Right atrium auricular region (tissue), 2 donors: Measurements from ENCODE around the gene CORO7. TPM values are rescaled to one million over a fixed set of nuclear protein-coding genes. Genes with fewer than 3 reads are reported as not detected.

Source experiments
- DNase-seq: peaks from one replicate; pipeline ENCODE4 v3.0.0-alpha.2; 2019; ENCODE audit warnings: low spot score
- H3K27ac ChIP-seq, 2 donors: fragments of 200-600 bp; sonication (generic); 1 replicate in 1 of 2; 2 replicates in 1 of 2; pipeline ENCODE4 v1.5.1; 2016 to 2019
- H3K27me3 ChIP-seq, 2 donors: fragments of 200-600 bp; sonication (generic); one replicate each; pipeline versions ENCODE4 v1.5.1 to v1.6.0; 2017 to 2019
- H3K36me3 ChIP-seq: fragments of 200-600 bp; sonication (generic); one replicate; pipeline ENCODE4 v1.5.1; 2016
- H3K4me1 ChIP-seq, 2 donors: fragments of 200-600 bp; sonication (generic); one replicate each; pipeline versions ENCODE4 v1.5.1 to v1.6.0; 2017 to 2019
- H3K4me3 ChIP-seq, 2 donors: fragments of 200-600 bp; sonication (generic); 1 replicate in 1 of 2; 2 replicates in 1 of 2; pipeline ENCODE4 v1.5.1; 2017 to 2019; ENCODE audit warnings: mild to moderate bottlenecking in 1 of 2, moderate library complexity in 1 of 2
- H3K9me3 ChIP-seq, 2 donors: fragments of 200-600 bp; sonication (generic); one replicate each; pipeline ENCODE4 v1.5.1; 2019
- total RNA-seq, 2 donors: library from RNA; depleted of rRNA; stranded (reverse); fragments of >200 nt; gene quantifications; one replicate each; pipeline ENCODE4 v1.1.0, GENCODE V29; 2016
- TF ChIP-seq, protein P1 (sequence below), 2 donors: fragments of 200-600 bp; sonication (generic); IDR thresholded peaks; one replicate each; pipeline ENCODE4 v1.5.1; 2019; ENCODE audit warnings: antibody characterized with exemption in 2 of 2

The CORO7 gene
- total RNA-seq, 2 donors from 2014 or later: 10.3 TPM

DNA sequence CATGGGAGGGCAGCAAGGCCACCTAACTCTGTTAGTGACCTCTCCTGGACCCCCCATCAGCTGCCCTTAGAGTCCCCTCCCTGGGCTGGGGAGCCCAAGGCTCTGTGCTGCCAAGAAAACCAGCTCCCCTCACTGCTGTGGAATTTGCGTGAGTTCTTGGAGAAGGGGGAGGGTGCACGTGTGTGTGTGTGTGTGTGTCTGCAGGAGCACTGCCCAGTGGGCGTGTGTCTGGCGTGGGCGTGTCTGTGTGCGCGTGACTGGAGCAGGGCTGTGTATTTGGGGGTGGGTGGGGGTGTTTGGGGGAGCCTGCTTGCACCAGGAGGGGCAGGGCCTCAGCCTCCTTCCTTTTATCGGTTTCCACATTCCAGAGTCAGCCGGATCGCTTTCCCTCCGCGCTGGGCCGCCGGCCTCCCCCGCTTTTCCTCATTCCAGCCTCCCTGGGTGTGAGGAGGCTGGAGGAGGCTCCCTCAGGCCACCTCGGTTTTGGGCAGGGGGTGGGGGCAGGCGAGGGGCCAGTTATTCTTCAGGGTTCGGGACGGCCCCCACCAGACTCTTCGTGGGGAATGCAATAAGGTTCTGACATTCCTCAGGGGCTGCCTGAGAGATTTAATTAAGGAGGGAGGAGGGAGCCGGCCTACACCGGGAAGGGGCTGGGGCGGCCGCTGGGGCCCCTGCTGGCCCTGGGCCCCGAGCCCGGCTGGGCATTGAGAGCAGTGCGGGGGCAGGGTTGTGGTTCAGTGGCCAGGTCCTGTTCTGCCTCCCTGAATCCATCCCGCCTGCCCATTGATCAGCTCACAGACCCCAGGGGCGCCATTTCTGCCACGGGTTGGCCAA is 42.3 kb downstream of the CORO7 start:
- DNase-seq: peak; percentile 89
- no peaks in the 10 kb centered on the region for H3K27me3 ChIP-seq
- peaks cover 0 to 96% of the 10 kb centered on the region in 2 donors for H3K4me1 ChIP-seq
- TF ChIP-seq, protein P1, sequence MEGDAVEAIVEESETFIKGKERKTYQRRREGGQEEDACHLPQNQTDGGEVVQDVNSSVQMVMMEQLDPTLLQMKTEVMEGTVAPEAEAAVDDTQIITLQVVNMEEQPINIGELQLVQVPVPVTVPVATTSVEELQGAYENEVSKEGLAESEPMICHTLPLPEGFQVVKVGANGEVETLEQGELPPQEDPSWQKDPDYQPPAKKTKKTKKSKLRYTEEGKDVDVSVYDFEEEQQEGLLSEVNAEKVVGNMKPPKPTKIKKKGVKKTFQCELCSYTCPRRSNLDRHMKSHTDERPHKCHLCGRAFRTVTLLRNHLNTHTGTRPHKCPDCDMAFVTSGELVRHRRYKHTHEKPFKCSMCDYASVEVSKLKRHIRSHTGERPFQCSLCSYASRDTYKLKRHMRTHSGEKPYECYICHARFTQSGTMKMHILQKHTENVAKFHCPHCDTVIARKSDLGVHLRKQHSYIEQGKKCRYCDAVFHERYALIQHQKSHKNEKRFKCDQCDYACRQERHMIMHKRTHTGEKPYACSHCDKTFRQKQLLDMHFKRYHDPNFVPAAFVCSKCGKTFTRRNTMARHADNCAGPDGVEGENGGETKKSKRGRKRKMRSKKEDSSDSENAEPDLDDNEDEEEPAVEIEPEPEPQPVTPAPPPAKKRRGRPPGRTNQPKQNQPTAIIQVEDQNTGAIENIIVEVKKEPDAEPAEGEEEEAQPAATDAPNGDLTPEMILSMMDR (IDR thresholded peaks at IDR 0.05): no peak
- H3K9me3 ChIP-seq: no peaks in the 10 kb centered on the region
- H3K4me3 ChIP-seq: peak overlapping the region; percentile 59 to 69
- peak overlapping the region; percentile 89 to 93 for H3K27ac ChIP-seq
- no peaks in the 10 kb centered on the region for H3K36me3 ChIP-seq

DNA sequence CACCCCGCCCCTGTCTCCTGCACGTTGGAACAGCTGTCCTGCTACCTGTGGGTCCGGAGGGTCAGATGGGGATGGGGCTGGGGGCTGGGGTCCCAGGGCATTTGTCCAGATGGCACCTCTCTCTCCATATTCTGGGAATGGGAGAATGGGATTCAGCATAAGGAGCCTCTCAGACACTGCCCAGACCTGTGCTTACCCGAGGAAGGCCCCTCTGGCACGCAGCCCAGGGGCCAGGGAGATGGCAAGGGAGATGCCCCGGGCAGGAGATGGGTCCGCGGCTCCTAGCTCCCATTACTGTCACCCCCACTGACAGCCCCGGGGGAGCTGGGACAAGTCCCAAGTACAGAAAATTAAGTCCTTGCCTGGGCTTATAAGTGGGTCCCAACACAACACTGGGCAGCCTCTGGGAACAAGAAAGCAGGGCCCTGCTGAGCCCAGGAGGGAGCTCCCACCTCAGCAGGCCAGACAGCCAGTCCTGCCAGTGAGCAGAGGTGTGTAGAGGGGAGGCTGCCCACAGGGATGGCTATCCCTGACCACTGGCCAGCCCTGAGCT is 43.0 kb downstream of the CORO7 start:
- Histone ChIP-seq H3K36me3 (no peaks in the 10 kb centered on the region), H3K4me1 (peaks cover 0 to 93% of the 10 kb centered on the region in 2 donors), H3K27me3 (no peaks in the 10 kb centered on the region), H3K9me3 (no peaks in the 10 kb centered on the region), H3K27ac (peak overlapping the region; percentile 89 to 93), H3K4me3 (peak overlapping the region; percentile 59 to 69)
- TF ChIP-seq, protein P1 (IDR thresholded peaks at IDR 0.05): no peak
- no peak for DNase-seq

DNA sequence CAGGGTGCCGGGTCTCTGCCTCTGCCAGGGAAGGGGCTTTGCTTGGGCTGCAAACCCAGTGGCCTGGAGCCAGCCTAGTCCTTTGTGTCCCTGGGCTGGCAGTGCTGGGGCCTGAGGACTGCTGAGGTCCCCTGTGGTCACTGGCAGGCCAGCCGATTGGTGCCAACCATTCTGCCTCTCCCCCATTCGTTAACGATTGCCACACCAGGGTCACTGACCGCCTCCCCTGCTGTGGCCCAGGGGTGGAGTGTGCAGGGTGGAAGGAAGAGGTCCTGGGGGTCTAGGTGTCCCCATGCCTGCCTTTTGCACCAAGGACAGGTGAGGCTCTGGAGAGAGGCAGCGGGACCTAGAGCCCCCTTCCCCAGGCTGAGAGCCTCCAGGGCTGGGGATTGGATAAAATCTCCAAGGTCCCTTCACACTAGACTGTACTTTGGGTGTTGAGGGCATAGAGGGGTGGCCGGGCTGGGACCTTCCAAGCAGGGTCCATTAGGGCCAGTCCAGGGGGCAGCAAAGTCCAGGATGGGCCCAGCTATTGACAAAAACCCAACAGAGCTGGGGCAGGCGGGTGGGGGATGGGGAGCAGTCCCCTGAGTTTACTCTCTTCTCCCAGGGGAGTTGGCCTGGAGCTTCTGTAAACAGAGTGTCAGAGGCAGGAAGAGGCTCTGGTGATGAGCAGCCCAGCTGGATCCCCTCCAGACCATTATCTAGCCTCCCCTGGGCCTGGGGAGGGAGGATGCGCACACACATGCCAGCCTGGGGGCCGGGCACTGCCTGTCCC is 43.6 kb downstream of the CORO7 start:
- Histone ChIP-seq H3K9me3 (no peaks in the 10 kb centered on the region), H3K36me3 (no peaks in the 10 kb centered on the region), H3K27ac (peak overlapping the region; percentile 89 to 93), H3K27me3 (no peaks in the 10 kb centered on the region), H3K4me3 (peak overlapping the region; percentile 59 to 69), H3K4me1 (peaks cover 0 to 87% of the 10 kb centered on the region in 2 donors)
- DNase-seq: no peak
- TF ChIP-seq, protein P1 (IDR thresholded peaks at IDR 0.05): no peak

DNA sequence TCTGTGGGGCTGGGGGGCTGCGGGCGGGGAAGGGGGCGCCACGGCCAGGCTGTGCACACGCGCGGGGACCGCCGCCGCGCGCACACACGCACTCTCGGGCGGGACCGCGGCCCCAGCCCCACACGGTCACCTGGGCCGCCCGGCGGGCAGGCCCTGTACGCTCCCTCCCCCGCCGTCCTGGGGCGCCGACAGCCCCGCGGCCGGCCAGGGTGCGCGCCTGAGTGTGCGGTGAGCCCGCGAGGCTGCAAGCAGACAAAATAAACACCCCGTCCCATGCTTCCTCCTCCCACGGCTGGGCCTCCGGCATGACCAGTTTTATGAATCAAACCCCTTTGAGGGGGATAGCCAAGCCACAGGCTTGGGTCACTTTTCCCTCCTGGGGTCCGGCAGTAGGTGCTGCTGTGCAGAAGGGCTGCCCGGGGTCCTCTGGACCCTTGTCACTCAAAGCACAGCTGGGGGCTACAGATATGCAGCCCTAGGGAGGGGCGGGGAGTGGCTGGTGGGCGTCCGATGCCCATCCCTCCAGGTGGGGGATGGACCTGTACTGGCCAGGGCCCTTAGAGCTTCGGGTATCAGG is 44.3 kb downstream of the CORO7 start:
- TF ChIP-seq, protein P1 (IDR thresholded peaks at IDR 0.05): no peak
- Histone ChIP-seq H3K27ac (peak overlapping the region; percentile 89 to 93), H3K4me3 (peak overlapping the region; percentile 59 to 69), H3K36me3 (no peaks in the 10 kb centered on the region), H3K9me3 (no peaks in the 10 kb centered on the region), H3K4me1 (peaks cover 0 to 80% of the 10 kb centered on the region in 2 donors), H3K27me3 (no peaks in the 10 kb centered on the region)
- DNase-seq: no peak

DNA sequence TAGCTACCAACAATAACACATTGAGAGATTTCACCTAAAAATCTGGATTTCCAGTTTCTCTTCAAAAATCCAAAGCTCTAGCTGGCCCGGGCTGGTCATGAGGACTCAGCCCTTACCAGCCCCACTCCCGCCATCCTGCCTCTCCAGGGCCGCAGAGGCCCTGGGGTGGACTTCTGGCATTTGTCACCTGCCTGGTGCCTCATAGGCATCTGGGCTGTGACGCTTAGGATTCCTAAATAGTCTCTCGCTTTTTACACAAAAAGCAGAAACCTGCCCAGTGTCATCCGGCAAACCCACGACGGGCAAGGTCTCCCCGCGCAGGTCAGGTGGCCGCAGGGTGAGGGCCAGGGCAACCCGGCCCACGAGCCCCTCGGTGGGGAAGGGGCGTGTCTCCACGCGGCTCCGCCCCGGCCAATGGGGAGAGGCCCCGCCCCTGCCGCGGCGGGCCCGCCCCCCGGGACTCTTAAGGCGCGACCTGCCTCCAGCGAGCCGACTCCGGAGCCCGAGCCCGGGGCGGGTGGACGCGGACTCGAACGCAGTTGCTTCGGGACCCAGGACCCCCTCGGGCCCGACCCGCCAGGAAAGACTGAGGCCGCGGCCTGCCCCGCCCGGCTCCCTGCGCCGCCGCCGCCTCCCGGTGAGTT is 44.9 kb downstream of the CORO7 start, which contains the start of gene VASN:
VASN (plus strand) TSS at position 492 of the 644 bp plus-strand sequence. CDS start 9,030 bp downstream, outside the sequence.
- H3K4me1 ChIP-seq: peaks cover 0 to 74% of the 10 kb centered on the region in 2 donors
- peak; percentile 89 for DNase-seq

More for the DNA sequence above, 44.9 kb downstream of the CORO7 start, which contains the start of gene VASN:
- H3K9me3 ChIP-seq: no peaks in the 10 kb centered on the region
- H3K27me3 ChIP-seq: no peaks in the 10 kb centered on the region
- H3K36me3 ChIP-seq: no peaks in the 10 kb centered on the region
- peak within 1 kb of the TSS; percentile 89 to 93 for H3K27ac ChIP-seq
- TF ChIP-seq, protein P1 (IDR thresholded peaks at IDR 0.05): no peak
- H3K4me3 ChIP-seq: peak within 1 kb of the TSS; percentile 59 to 69
